GM23248 (cell line): ENCODE data around the gene CSNK2A1. TPM values are rescaled to one million over a fixed set of nuclear protein-coding genes. Genes with fewer than 3 reads are reported as not detected.

Experiments used
- DNase-seq: peaks from one replicate; pipeline ENCODE4 v3.0.0-alpha.2; 2015
- H2AFZ ChIP-seq: fragments of 200-600 bp; sonication (generic); 2 replicates; pipeline ENCODE4 v1.6.1; 2016; ENCODE audit warnings: antibody characterized with exemption
- H3F3A ChIP-seq: fragments of 200-600 bp; sonication (generic); 2 replicates; pipeline ENCODE4 v1.6.1; 2016; ENCODE audit warnings: mild to moderate bottlenecking, antibody characterized with exemption, mixed run types; ENCODE audit not compliant: insufficient read depth
- H3K27ac ChIP-seq: fragments of 200-600 bp; sonication (generic); 2 replicates; pipeline ENCODE4 v1.5.1; 2016; ENCODE audit warnings: mild to moderate bottlenecking
- H3K27me3 ChIP-seq: fragments of 200-600 bp; sonication (generic); replicated peaks from 2 replicates; pipeline ENCODE4 v1.6.1; 2016; ENCODE audit warnings: mild to moderate bottlenecking; ENCODE audit not compliant: insufficient read depth
- H3K36me3 ChIP-seq: fragments of 200-600 bp; sonication (generic); 2 replicates; pipeline ENCODE4 v1.6.1; 2016; ENCODE audit warnings: low read depth, mild to moderate bottlenecking
- H3K4me1 ChIP-seq: fragments of 200-600 bp; sonication (generic); 2 replicates; pipeline ENCODE4 v1.6.1; 2016; ENCODE audit warnings: mild to moderate bottlenecking; ENCODE audit not compliant: insufficient read depth
- H3K4me2 ChIP-seq: fragments of 200-600 bp; sonication (generic); one replicate; pipeline ENCODE4 v1.6.1; 2016; ENCODE audit warnings: mild to moderate bottlenecking; ENCODE audit not compliant: unreplicated experiment
- H3K4me3 ChIP-seq: fragments of 200-600 bp; sonication (generic); 2 replicates; pipeline ENCODE4 v1.5.1; 2016; ENCODE audit warnings: mild to moderate bottlenecking
- H3K79me2 ChIP-seq: fragments of 200-600 bp; sonication (generic); 2 replicates; pipeline ENCODE4 v1.6.1; 2016; ENCODE audit warnings: mild to moderate bottlenecking; ENCODE audit not compliant: insufficient read depth
- H3K9ac ChIP-seq: fragments of 200-600 bp; sonication (generic); 2 replicates; pipeline ENCODE4 v1.6.1; 2016; ENCODE audit warnings: mild to moderate bottlenecking
- H3K9me2 ChIP-seq: fragments of 200-600 bp; sonication (generic); 2 replicates; pipeline ENCODE4 v1.6.1; 2016; ENCODE audit warnings: mixed run types, mild to moderate bottlenecking, moderate library complexity; ENCODE audit not compliant: insufficient read depth
- H3K9me3 ChIP-seq: fragments of 200-600 bp; sonication (generic); one replicate; pipeline ENCODE4 v1.6.1; 2017; ENCODE audit warnings: low read depth
- H4K20me1 ChIP-seq: fragments of 200-600 bp; sonication (generic); 2 replicates; pipeline ENCODE4 v1.6.0; 2016; ENCODE audit not compliant: insufficient read depth
- EZH2 ChIP-seq: fragments of 200-600 bp; sonication (generic); IDR thresholded peaks from 2 replicates; pipeline ENCODE4 v1.6.1; 2018; ENCODE audit warnings: antibody characterized with exemption, mild to moderate bottlenecking; ENCODE audit not compliant: insufficient read depth, poor library complexity, severe bottlenecking
- EZH2phosphoT487 ChIP-seq: fragments of 200-600 bp; sonication (generic); IDR thresholded peaks from 2 replicates; pipeline ENCODE4 v1.6.1; 2018; ENCODE audit warnings: antibody characterized with exemption, moderate library complexity, mild to moderate bottlenecking, low read depth; ENCODE audit not compliant: insufficient read depth
- WGBS, 2 experiments: methylation state at CpG; one replicate each; pipeline ENCODE4 v1.1.6; 2015 to 2017; ENCODE audit warnings: low lambda C conversion rate in 2 of 2, low coverage in 1 of 2; ENCODE audit errors: missing lambda C conversion rate in 2 of 2; 5-methylcytosine and 5-hydroxymethylcytosine counted together
- in situ Hi-C: fragments of 300-500 bp; cut with MboI; formaldehyde crosslinking; loops from 2 replicates; pipeline ENCODE4 v1.15.0; 2020
- polyA plus RNA-seq: library from polyadenylated mRNA; unstranded; fragments of >200 nt; fragmentation: Nextera tagmentation; extraction: Ambion mirVana; gene quantifications from 2 replicates; pipeline ENCODE4 v1.2.1, GENCODE V29; 2016
- total RNA-seq: library from RNA; depleted of rRNA; stranded (reverse); fragments of >200 nt; shearing (Covaris generic); gene quantifications from 2 replicates; pipeline ENCODE4 v1.2.3, GENCODE V29; 2014; rRNA removed

CSNK2A1 gene
- total RNA-seq (98.8 and 110 TPM in 2 replicates), polyA plus RNA-seq (69.0 and 74.4 TPM in 2 replicates)

DNA sequence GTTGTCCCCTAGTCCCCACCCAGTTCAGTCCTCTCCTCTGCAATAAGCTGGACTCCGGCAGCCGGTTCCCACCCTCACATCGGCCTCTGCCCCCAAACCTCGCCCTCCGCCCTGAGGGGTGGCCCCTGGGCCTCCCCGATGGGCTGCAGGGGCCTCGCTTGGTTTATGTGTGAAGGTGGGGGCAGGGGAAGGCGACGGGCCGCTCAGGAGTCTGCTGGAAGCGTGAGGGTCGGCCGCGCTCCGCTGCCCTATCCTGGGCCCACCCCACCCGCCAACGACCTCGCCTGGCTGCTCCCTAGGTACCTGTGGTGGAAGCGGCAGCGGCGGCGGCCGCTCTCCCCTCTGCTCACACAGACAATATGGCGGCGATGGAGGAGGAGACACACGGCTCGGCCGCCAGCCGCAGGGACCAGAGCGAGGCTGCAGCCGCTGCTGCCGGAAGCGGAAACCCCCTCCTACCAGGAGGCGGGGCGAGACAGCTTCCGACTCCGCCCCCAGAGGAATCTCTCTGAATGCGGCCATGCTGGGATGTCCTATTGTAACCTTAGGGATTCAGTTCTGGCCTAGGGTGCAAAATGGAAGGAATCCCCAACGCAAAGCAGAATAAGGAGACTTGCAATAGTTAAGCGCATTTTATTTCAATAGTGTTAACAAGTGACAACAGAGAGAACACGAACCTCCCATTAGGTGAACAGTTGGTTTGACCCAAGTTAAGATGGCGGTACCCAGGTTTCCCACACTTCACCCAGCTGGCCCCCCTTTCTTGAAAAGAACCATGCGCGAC, at the start of gene CSNK2A1:
Gene CSNK2A1 (minus strand): TSS at position 422 of the 784 bp plus-strand sequence. CDS start 35,239 bp downstream, outside the sequence.
- Histone ChIP-seq H3K36me3 (no peaks in the 10 kb centered on the region; the same call in 1 of the 2 replicates), H3K9me3 (no peaks in the 10 kb centered on the region), H3K9ac (peak within 1 kb of the TSS; percentile 94), H3K4me2 (peak within 1 kb of the TSS; percentile 98), H2AFZ (peak within 1 kb of the TSS; percentile 94), H3F3A (peaks cover 25% of the 10 kb centered on the region), H4K20me1 (peaks cover 25% of the 10 kb centered on the region), H3K27ac (peak within 1 kb of the TSS; percentile 81), H3K4me3 (peak within 1 kb of the TSS; percentile 94), H3K4me1 (peaks cover 14% of the 10 kb centered on the region), H3K79me2 (peaks cover 50% of the 10 kb centered on the region), H3K9me2 (no peaks in the 10 kb centered on the region), H3K27me3 (no peaks in the 10 kb centered on the region)
- in situ Hi-C loops, result no loop called here
- WGBS, 2 experiments, result 0 to 1% methylated on average over 36 to 42 of the region's 44 CpGs
- DNase-seq, result peak; percentile 99
- TF ChIP-seq EZH2 (no peak), EZH2phosphoT487 (no peak)

DNA sequence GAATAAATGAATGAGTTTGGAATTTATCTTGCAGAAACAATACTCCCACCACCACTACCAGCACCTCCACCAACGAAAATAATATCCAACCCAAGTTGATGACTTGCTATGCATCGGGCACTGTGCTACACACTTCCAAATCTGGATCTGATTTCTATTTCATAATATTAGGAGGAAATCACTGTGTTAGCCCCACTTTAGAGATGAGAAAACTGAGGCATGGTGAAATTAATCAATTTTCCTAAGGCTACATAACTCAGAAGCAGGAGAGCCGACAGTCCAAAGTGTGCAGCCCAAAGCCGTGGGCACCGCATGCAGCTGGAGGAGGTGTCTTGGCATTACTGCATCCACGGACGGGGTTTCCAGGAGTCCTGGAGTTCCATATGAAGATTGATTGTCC, 48.9 kb upstream of the CSNK2A1 start:
- H3K9ac ChIP-seq, result no peak overlapping the region
- H2AFZ ChIP-seq, result no peak overlapping the region
- no peaks in the 10 kb centered on the region for H4K20me1 ChIP-seq
- H3F3A ChIP-seq, result no peaks in the 10 kb centered on the region
- no peak overlapping the region for H3K4me2 ChIP-seq
- H3K27ac ChIP-seq, result no peak overlapping the region
- H3K79me2 ChIP-seq, result no peaks in the 10 kb centered on the region
- 54 to 58% methylated on average over 7 of the region's 7 CpGs for WGBS, 2 experiments
- no peaks in the 10 kb centered on the region for H3K9me3 ChIP-seq
- H3K36me3 ChIP-seq, result no peaks in the 10 kb centered on the region
- H3K27me3 ChIP-seq, result peaks cover 16% of the 10 kb centered on the region
- H3K4me3 ChIP-seq, result no peak overlapping the region
- DNase-seq, result no peak
- in situ Hi-C loops, result no loop called here
- TF ChIP-seq EZH2 (no peak), EZH2phosphoT487 (no peak)
- H3K9me2 ChIP-seq, result no peaks in the 10 kb centered on the region
- H3K4me1 ChIP-seq, result no peaks in the 10 kb centered on the region

DNA sequence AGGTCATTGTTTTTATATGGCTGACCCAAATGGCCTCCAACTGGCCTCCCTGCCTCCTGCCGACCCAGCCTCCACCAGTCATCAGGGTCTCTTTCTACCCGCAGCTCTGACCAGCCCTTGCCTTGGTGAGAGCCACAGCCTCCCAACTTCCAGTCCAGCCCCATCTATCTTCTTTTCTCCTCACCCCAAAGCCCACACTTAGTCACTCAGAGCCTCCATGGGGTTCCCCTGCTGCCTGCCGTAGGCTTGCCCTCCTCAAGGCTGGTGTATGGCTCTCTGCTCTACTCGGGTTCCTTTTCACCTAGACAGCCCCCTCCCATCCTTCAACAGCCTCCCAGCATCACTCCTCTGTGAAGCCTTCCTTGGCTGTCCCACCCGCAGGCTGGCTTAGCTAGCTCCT, 48.4 kb upstream of the CSNK2A1 start:
- DNase-seq, result no peak
- in situ Hi-C loops, result no loop called here
- Histone ChIP-seq H3K27me3 (peaks cover 17% of the 10 kb centered on the region), H3K79me2 (no peaks in the 10 kb centered on the region), H3K9ac (no peak overlapping the region), H3K9me3 (no peaks in the 10 kb centered on the region), H3K4me2 (no peak overlapping the region), H3K4me1 (no peaks in the 10 kb centered on the region), H2AFZ (no peak overlapping the region), H3K4me3 (no peak overlapping the region), H3F3A (no peaks in the 10 kb centered on the region), H3K36me3 (no peaks in the 10 kb centered on the region), H3K9me2 (no peaks in the 10 kb centered on the region), H4K20me1 (no peaks in the 10 kb centered on the region), H3K27ac (no peak overlapping the region)
- TF ChIP-seq EZH2, result no peak
- no peak for TF ChIP-seq EZH2phosphoT487
- 36 to 41% methylated on average over 5 of the region's 5 CpGs for WGBS, 2 experiments

DNA sequence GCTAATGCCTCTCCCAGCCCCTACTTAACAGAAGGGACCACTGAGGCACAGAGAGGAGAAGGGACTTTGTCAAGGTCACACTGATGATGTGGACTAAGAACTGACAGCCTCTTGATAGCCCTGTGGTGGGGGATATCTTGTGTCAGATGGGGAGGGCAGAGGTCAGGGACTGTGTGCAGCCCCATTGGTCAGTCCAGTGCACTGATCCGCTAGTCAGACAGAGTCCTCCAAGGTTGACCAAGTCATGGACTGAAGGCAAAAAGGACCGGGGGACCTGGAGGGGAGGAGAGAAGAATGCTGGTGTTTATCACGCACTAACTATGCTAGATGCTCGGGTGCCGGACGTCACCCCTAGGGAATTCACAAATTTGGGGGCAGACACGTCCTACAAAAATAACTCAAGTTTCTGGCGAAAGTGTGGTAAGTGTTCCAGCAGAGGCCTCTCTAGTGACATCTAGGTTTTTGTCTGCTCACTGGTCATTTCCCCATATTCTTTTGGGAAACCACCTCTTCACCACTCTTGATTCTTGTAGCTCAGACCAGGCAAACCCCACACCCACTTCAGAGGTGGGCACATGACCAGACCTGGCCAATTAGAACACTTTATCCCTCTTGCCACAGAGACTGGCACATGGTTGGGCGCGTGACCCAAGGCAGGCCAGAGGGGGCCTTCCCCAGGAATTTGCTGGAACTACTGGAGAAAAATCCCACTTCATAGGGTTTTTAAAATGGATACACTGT, 45.5 kb upstream of the CSNK2A1 start:
- H3K4me1 ChIP-seq, result no peaks in the 10 kb centered on the region
- no peak overlapping the region for H3K27ac ChIP-seq
- WGBS, 2 experiments, result 45 to 46% methylated on average over 10 of the region's 10 CpGs
- H2AFZ ChIP-seq, result no peak overlapping the region
- peaks cover 39% of the 10 kb centered on the region for H3K27me3 ChIP-seq
- no peaks in the 10 kb centered on the region for H3K36me3 ChIP-seq
- H3F3A ChIP-seq, result no peaks in the 10 kb centered on the region
- DNase-seq, result no peak
- TF ChIP-seq EZH2, result no peak
- no peak for TF ChIP-seq EZH2phosphoT487
- H3K9me2 ChIP-seq, result no peaks in the 10 kb centered on the region
- no peaks in the 10 kb centered on the region for H3K79me2 ChIP-seq
- H3K4me2 ChIP-seq, result no peak overlapping the region
- no peak overlapping the region for H3K4me3 ChIP-seq
- H3K9ac ChIP-seq, result no peak overlapping the region
- H4K20me1 ChIP-seq, result no peaks in the 10 kb centered on the region
- in situ Hi-C loops, result no loop called here
- H3K9me3 ChIP-seq, result no peaks in the 10 kb centered on the region
